Transverse colon (tissue), 4 donors: ENCODE results near the gene PSME3.

ENCODE experiments used
- EP300 ChIP-seq: sonication (generic); formaldehyde crosslinking; IDR thresholded peaks from one replicate; pipeline ENCODE4 v1.6.1; 2017; ENCODE audit warnings: antibody characterized with exemption, low read depth
- POLR2A ChIP-seq: fragments of 450-650 bp; IDR thresholded peaks from one replicate; pipeline ENCODE4 v1.6.1; 2016; ENCODE audit warnings: antibody characterized with exemption, mild to moderate bottlenecking, moderate library complexity
- POLR2AphosphoS5 ChIP-seq, 3 donors: sonication (generic); formaldehyde crosslinking; IDR thresholded peaks; one replicate each; pipeline ENCODE4 v1.6.1; 2016; ENCODE audit warnings: antibody characterized with exemption in 3 of 3
- TF ChIP-seq, protein P1 (sequence below), 5 experiments: fragments of 200-600 bp in 3 of 5; fragments of 450-650 bp in 2 of 5; sonication (generic) in 3 of 5; IDR thresholded peaks; 1 replicate in 2 of 5; 2 replicates in 3 of 5; pipeline ENCODE4 v1.5.1; 2016 to 2017; ENCODE audit warnings: antibody characterized with exemption in 5 of 5, inconsistent platforms in 3 of 5, mild to moderate bottlenecking in 2 of 5, moderate library complexity in 1 of 5

GRCh38 chr17:42848093-42848492 is 14.9 kb downstream of the PSME3 start:
- TF ChIP-seq POLR2A: no peak
- TF ChIP-seq, protein P1, sequence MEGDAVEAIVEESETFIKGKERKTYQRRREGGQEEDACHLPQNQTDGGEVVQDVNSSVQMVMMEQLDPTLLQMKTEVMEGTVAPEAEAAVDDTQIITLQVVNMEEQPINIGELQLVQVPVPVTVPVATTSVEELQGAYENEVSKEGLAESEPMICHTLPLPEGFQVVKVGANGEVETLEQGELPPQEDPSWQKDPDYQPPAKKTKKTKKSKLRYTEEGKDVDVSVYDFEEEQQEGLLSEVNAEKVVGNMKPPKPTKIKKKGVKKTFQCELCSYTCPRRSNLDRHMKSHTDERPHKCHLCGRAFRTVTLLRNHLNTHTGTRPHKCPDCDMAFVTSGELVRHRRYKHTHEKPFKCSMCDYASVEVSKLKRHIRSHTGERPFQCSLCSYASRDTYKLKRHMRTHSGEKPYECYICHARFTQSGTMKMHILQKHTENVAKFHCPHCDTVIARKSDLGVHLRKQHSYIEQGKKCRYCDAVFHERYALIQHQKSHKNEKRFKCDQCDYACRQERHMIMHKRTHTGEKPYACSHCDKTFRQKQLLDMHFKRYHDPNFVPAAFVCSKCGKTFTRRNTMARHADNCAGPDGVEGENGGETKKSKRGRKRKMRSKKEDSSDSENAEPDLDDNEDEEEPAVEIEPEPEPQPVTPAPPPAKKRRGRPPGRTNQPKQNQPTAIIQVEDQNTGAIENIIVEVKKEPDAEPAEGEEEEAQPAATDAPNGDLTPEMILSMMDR (IDR thresholded peaks at IDR 0.05): no peak
- no peak for TF ChIP-seq EP300
- TF ChIP-seq POLR2AphosphoS5 (IDR thresholded peaks at IDR 0.05): no peak
